HepG2 (cell line): Measurements from ENCODE around the gene DIS3L2. TPM values are rescaled to one million over a fixed set of nuclear protein-coding genes. Genes with fewer than 3 reads are reported as not detected.

Experiments used
- ATAC-seq: fragments of 200-7000 bp; cut with Tn5 transposase; 3 replicates; pipeline ENCODE4 v1.9.1; 2020; ENCODE audit warnings: mild to moderate bottlenecking, moderate library complexity
- BruUV-seq: library from RNA; stranded (reverse); fragments of 400-500 nt; replicated peaks from 2 replicates; lab custom pipeline; 2021; lab: Mats Ljungman, UMichigan
- CTCF ChIA-PET: fragments of 300-600 bp; formaldehyde crosslinking; extraction: SDS; loops from one replicate; lab custom pipeline; 2021; ENCODE audit warnings: low total read pairs, inconsistent platforms, low intra/inter-chr PET ratio; lab: Yijun Ruan, JAX
- POLR2A ChIA-PET: fragments of 350-600 bp; sonication (Branson Sonifier 250); formaldehyde crosslinking; loops from one replicate; lab custom pipeline; 2020; ENCODE audit warnings: antibody characterized with exemption, inconsistent platforms; lab: Yijun Ruan, JAX
- DNase-seq: peaks from one replicate; pipeline ENCODE4 v3.0.0-alpha.2; 2015; ENCODE audit warnings: low spot score
- FAIRE-seq: peaks from 3 replicates; lab custom pipeline; 2011; peaks lifted over from hg19 to GRCh38; lab: Jason Lieb, UNC
- H2AFZ ChIP-seq: one replicate; pipeline ENCODE4 v1.6.1; 2011; ENCODE audit warnings: low read length, inconsistent platforms
- H3K27ac ChIP-seq: fragments of 300-600 bp; 3 replicates; pipeline ENCODE4 v1.8.0; 2011; ENCODE audit warnings: mixed run types, mild to moderate bottlenecking, mixed read lengths, low read length, inconsistent platforms; ENCODE audit not compliant: insufficient read depth; ENCODE audit errors: extremely low read length
- H3K27me3 ChIP-seq, 2 experiments: fragments of 200-600 bp in 1 of 2; 2 replicates in 1 of 2; 3 replicates in 1 of 2; pipeline versions ENCODE4 v1.6.0 to v1.8.0; 2011; ENCODE audit warnings: low read length in 2 of 2, mild to moderate bottlenecking in 2 of 2, moderate library complexity in 2 of 2, inconsistent platforms in 1 of 2; ENCODE audit not compliant: insufficient read depth in 2 of 2, control insufficient read depth in 1 of 2
- H3K36me3 ChIP-seq, 2 experiments: fragments of 200-600 bp in 1 of 2; replicated peaks in 1 of 2; 2 replicates in 1 of 2; 3 replicates in 1 of 2; pipeline versions ENCODE4 v1.5.1 to v1.8.0; 2011; ENCODE audit warnings: low read length in 2 of 2, inconsistent platforms in 1 of 2; ENCODE audit not compliant: insufficient read depth in 2 of 2, control insufficient read depth in 1 of 2
- H3K4me1 ChIP-seq: 2 replicates; pipeline ENCODE4 v1.5.1; 2012; ENCODE audit warnings: low read length, inconsistent platforms; ENCODE audit not compliant: insufficient read depth
- H3K4me2 ChIP-seq: 2 replicates; pipeline ENCODE4 v1.6.0; 2011; ENCODE audit warnings: low read depth, low read length, inconsistent platforms
- H3K4me3 ChIP-seq, 3 experiments: fragments of 200-600 bp in 1 of 3; sonication (generic), shearing (Covaris generic) in 1 of 3; replicated peaks in 1 of 3; 2 replicates each; pipeline ENCODE4 v1.5.1; 2011 to 2016; ENCODE audit warnings: low read length in 3 of 3, inconsistent platforms in 2 of 3, low read depth in 2 of 3, mild to moderate bottlenecking in 2 of 3, control low read depth in 1 of 3, mixed read lengths in 1 of 3; ENCODE audit not compliant: insufficient read depth in 1 of 3
- H3K79me2 ChIP-seq: one replicate; pipeline ENCODE4 v1.6.1; 2011; ENCODE audit warnings: low read length, inconsistent platforms; ENCODE audit not compliant: insufficient read depth
- H3K9ac ChIP-seq: 2 replicates; pipeline ENCODE4 v1.6.0; 2011; ENCODE audit warnings: mild to moderate bottlenecking, low read depth, low read length, inconsistent platforms; ENCODE audit not compliant: insufficient read depth
- H3K9me3 ChIP-seq: 2 replicates; pipeline ENCODE4 v1.5.1; 2012; ENCODE audit warnings: mild to moderate bottlenecking, low read length
- H4K20me1 ChIP-seq: 2 replicates; pipeline ENCODE4 v1.6.0; 2011; ENCODE audit warnings: inconsistent platforms, mild to moderate bottlenecking, low read length, moderate library complexity; ENCODE audit not compliant: insufficient read depth
- FOXA3 ChIP-seq: IDR thresholded peaks from 2 replicates; pipeline ENCODE4 v1.6.1; 2016; ENCODE audit warnings: missing genetic modification reagents, missing compliant biosample characterization
- MED8 ChIP-seq: sonication (generic); formaldehyde crosslinking; IDR thresholded peaks from 2 replicates; pipeline ENCODE4 v1.8.1; 2023; ENCODE audit warnings: mild to moderate bottlenecking, missing genetic modification reagents; ENCODE audit not compliant: insufficient replicate concordance
- NFKB2 ChIP-seq: sonication (generic); formaldehyde crosslinking; IDR thresholded peaks from 2 replicates; pipeline ENCODE4 v1.4.0; 2020; ENCODE audit warnings: missing genetic modification reagents, borderline replicate concordance
- NR2F6 ChIP-seq, 2 experiments: IDR thresholded peaks; 2 replicates each; pipeline ENCODE4 v1.6.1; 2016; ENCODE audit warnings: antibody characterized with exemption in 1 of 2, mild to moderate bottlenecking in 1 of 2
- RAD51 ChIP-seq: fragments of 450-650 bp; IDR thresholded peaks from 2 replicates; pipeline ENCODE4 v1.6.1; 2016; ENCODE audit warnings: borderline replicate concordance
- RFXANK ChIP-seq: IDR thresholded peaks from 2 replicates; pipeline ENCODE4 v1.6.1; 2016
- SMARCE1 ChIP-seq: fragments of 450-650 bp; IDR thresholded peaks from 2 replicates; pipeline ENCODE4 v1.6.1; 2017; ENCODE audit warnings: borderline replicate concordance
- THYN1 ChIP-seq: sonication (generic); formaldehyde crosslinking; IDR thresholded peaks from 2 replicates; pipeline ENCODE4 v1.8.1; 2023; ENCODE audit warnings: low read depth, mild to moderate bottlenecking, moderate library complexity, missing genetic modification reagents, borderline replicate concordance
- ZNF44 ChIP-seq: sonication (generic); formaldehyde crosslinking; IDR thresholded peaks from 2 replicates; pipeline ENCODE4 v1.5.1; 2020; ENCODE audit warnings: mild to moderate bottlenecking, missing genetic modification reagents
- ZNF446 ChIP-seq: sonication (generic); formaldehyde crosslinking; IDR thresholded peaks from 2 replicates; pipeline ENCODE4 v1.5.0; 2020; ENCODE audit warnings: mild to moderate bottlenecking, missing genetic modification reagents
- ZNF776 ChIP-seq: sonication (generic); formaldehyde crosslinking; IDR thresholded peaks from 2 replicates; pipeline ENCODE4 v1.4.0; 2020; ENCODE audit warnings: mild to moderate bottlenecking, missing genetic modification reagents
- WGBS: methylation state at CpG from one replicate; pipeline ENCODE4 v1.1.6; 2017; ENCODE audit warnings: low lambda C conversion rate; 5-methylcytosine and 5-hydroxymethylcytosine counted together
- in situ Hi-C: cut with HindIII; loops from 2 replicates; pipeline ENCODE4 v1.10.0; 2017; ENCODE audit warnings: low pct_unique_long_range_greater_than_20kb; ENCODE audit not compliant: extremely low pct_ligation_motif_present
- intact Hi-C: fragments of 100-400 bp; cut with micrococcal nuclease; formaldehyde crosslinking; loops from one replicate; pipeline ENCODE4 v1.10.0; 2022; ENCODE audit not compliant: unreplicated experiment
- polyA plus RNA-seq, 8 experiments: library from polyadenylated mRNA; depleted of rRNA in 3 of 8; stranded (reverse) in 7 of 8; unstranded in 1 of 8; fragments of >200 nt; fragmentation: Illumina TruSeq in 4 of 8; extraction: Trizol in 4 of 8; gene quantifications; 2 replicates each; pipeline versions ENCODE4 v1.2.1 to v1.2.3, GENCODE V29; 2011 to 2016; ENCODE audit warnings: low read depth in 4 of 8, missing spikeins in 1 of 8, mixed read lengths in 1 of 8; ENCODE audit not compliant: insufficient read depth in 1 of 8
- total RNA-seq, 5 experiments: library from RNA; depleted of rRNA; stranded (reverse); fragments of >200 nt; fragmentation: Illumina TruSeq; extraction: Trizol; gene quantifications; 2 replicates each; pipeline ENCODE4 v1.2.3, GENCODE V29; 2016; ENCODE audit warnings: low read depth in 1 of 5
- TF ChIP-seq, protein P1 (sequence below): sonication (generic); formaldehyde crosslinking; IDR thresholded peaks from 2 replicates; pipeline ENCODE4 v1.4.0; 2020; ENCODE audit warnings: missing genetic modification reagents
- TF ChIP-seq, protein P2 (sequence below): IDR thresholded peaks from 2 replicates; pipeline ENCODE4 v1.6.1; 2018; ENCODE audit warnings: missing genetic modification reagents
- TF ChIP-seq, protein P3 (sequence below): sonication (generic); formaldehyde crosslinking; IDR thresholded peaks from 2 replicates; pipeline ENCODE4 v1.5.0; 2020; ENCODE audit warnings: mild to moderate bottlenecking, missing genetic modification reagents

Gene DIS3L2
- total and polyA plus RNA-seq, 2 of the 13 experiments (the other 11 are each of a cell fraction or from before 2014, with no cell fraction given): 7.0 to 23.9 TPM

DNA sequence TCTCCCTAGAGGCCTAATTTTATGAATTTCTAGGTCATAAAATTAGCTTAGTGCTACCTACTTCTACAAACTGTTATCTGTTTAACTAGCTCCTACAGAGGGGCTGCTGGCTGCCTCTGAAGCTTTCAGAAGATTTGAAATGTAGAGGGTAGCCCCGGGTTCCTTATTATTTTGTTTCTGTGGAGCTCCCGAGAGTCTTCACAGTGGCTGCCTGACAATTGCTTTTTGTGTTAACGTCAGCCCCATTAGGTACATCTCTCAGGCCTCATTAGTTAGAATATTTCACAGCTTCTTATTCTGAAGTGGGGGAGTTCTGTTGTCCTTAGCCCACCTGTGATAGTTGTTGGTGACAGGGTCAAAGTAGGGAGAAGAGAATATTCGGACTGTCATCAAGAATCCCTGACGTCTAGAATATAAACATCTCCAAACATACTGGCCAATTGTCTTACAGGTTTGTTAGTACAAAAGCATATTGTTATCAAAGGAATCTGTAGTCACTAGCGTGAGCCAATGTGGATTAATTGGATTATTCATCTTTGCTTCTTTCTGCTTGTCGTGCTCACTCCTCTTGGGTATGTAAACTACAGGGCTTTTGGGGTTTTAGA, 77.5 kb downstream of the DIS3L2 start (continued):
- TF ChIP-seq NFKB2: no peak

DNA sequence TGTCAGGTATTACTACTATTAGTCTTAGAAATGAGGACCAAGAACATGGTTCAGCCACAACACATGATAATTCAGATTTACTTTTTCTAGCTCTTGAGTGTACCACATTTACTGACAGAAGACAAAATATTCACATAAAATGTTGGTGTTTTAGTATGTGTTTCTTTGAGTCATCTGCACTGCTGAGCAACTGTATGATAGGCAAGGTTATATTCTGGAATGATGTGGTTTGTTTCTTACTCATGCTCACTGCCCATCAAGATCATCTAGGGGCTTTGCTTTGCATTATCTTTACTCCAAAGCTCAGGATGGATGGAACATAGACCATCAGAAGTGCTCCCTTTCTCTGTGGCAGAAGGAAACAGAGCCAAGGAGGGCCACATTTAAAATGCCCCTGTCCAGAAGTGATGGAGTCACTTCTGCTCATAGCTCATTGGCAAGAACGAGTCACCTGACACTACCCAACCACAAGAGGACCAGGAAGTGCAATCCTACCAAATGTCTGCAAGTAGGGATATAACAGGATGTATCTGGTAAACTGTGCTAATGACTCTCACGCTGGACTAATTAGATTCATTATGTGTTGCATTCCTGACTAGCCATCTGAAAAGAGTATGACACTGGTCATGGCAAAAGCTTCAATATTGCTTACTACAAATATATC, 81.5 kb downstream of the DIS3L2 start:
- H3K27me3 ChIP-seq: no peaks in the 10 kb centered on the region
- no peak for ATAC-seq
- no peak for FAIRE-seq
- peaks cover 7% of the 10 kb centered on the region; the same call in 1 of the 2 replicates for H3K4me1 ChIP-seq
- no peak overlapping the region for H3K9ac ChIP-seq
- ChIA-PET CTCF (no interaction called here), POLR2A (no interaction called here)
- no peak for TF ChIP-seq ZNF776 (CRISPR knock-in tag)
- TF ChIP-seq THYN1 (CRISPR knock-in tag): no peak
- no peak for TF ChIP-seq ZNF446 (CRISPR knock-in tag)
- TF ChIP-seq MED8: no peak
- TF ChIP-seq FOXA3: no peak
- no peak overlapping the region for H2AFZ ChIP-seq
- in situ Hi-C loops (no loop called here), intact Hi-C loops (no loop called here)
- H4K20me1 ChIP-seq: no peaks in the 10 kb centered on the region
- H3K9me3 ChIP-seq: no peaks in the 10 kb centered on the region
- peaks cover 2 to 3% of the 10 kb centered on the region in 2 experiments; a peak in 1 of 5 replicates for H3K36me3 ChIP-seq
- no peak overlapping the region for H3K27ac ChIP-seq
- no peak overlapping the region for H3K4me3 ChIP-seq
- no peak overlapping the region for H3K4me2 ChIP-seq
- no peak for DNase-seq
- no peaks in the 10 kb centered on the region for H3K79me2 ChIP-seq
- 97% methylated on average over 2 of the region's 2 CpGs for WGBS
- no TSS peak for BruUV-seq

DNA sequence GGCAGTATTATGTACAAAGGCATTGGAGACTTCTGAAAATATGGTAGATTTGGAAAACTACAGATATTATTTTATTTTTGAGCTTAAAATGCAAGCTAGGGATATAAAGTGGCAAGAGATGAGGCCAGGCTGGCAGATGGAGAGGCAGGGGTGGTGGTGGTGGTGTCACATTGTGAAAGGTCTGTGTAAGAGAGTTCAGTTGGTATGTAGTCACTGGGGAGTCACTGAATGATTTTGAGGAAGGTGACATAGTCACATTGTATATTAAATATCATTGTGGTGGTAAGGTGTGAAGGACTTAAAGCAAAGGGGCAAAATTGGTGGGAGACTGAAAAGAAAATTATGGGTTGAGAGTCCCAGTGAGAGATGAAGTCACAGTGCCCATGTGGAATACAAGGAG, 82.5 kb downstream of the DIS3L2 start:
- Histone ChIP-seq H3K4me3 (no peak overlapping the region), H3K27me3 (no peaks in the 10 kb centered on the region), H4K20me1 (no peaks in the 10 kb centered on the region), H3K9me3 (no peaks in the 10 kb centered on the region), H3K79me2 (no peaks in the 10 kb centered on the region), H3K4me1 (peaks cover 7% of the 10 kb centered on the region; the same call in 1 of the 2 replicates), H3K9ac (no peak overlapping the region), H3K4me2 (no peak overlapping the region), H3K27ac (no peak overlapping the region), H3K36me3 (peaks cover 2 to 3% of the 10 kb centered on the region in 2 experiments; a peak in 1 of 5 replicates), H2AFZ (no peak overlapping the region)
- POLR2A ChIA-PET: no interaction called here
- no peak for DNase-seq
- no peak for ATAC-seq
- FAIRE-seq: no peak
- no TSS peak for BruUV-seq
- in situ Hi-C loops (no loop called here), intact Hi-C loops (no loop called here)
- CTCF ChIA-PET: no interaction called here
- TF ChIP-seq, protein P1, sequence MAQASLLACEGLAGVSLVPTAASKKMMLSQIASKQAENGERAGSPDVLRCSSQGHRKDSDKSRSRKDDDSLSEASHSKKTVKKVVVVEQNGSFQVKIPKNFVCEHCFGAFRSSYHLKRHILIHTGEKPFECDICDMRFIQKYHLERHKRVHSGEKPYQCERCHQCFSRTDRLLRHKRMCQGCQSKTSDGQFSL (CRISPR knock-in tag): no peak
- TF ChIP-seq, protein P2, sequence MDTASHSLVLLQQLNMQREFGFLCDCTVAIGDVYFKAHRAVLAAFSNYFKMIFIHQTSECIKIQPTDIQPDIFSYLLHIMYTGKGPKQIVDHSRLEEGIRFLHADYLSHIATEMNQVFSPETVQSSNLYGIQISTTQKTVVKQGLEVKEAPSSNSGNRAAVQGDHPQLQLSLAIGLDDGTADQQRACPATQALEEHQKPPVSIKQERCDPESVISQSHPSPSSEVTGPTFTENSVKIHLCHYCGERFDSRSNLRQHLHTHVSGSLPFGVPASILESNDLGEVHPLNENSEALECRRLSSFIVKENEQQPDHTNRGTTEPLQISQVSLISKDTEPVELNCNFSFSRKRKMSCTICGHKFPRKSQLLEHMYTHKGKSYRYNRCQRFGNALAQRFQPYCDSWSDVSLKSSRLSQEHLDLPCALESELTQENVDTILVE: no peak
- TF ChIP-seq RAD51 (no peak), ZNF44 (no peak), NR2F6 (IDR thresholded peaks at IDR 0.05) (no peak), NR2F6 (CRISPR knock-in tag; IDR thresholded peaks at IDR 0.05) (no peak), SMARCE1 (no peak), RFXANK (CRISPR knock-in tag) (no peak)
- TF ChIP-seq, protein P3, sequence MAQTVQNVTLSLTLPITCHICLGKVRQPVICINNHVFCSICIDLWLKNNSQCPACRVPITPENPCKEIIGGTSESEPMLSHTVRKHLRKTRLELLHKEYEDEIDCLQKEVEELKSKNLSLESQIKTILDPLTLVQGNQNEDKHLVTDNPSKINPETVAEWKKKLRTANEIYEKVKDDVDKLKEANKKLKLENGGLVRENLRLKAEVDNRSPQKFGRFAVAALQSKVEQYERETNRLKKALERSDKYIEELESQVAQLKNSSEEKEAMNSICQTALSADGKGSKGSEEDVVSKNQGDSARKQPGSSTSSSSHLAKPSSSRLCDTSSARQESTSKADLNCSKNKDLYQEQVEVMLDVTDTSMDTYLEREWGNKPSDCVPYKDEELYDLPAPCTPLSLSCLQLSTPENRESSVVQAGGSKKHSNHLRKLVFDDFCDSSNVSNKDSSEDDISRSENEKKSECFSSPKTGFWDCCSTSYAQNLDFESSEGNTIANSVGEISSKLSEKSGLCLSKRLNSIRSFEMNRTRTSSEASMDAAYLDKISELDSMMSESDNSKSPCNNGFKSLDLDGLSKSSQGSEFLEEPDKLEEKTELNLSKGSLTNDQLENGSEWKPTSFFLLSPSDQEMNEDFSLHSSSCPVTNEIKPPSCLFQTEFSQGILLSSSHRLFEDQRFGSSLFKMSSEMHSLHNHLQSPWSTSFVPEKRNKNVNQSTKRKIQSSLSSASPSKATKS (CRISPR knock-in tag): no peak
